GM18951 (cell line): ENCODE measurements around the gene GPR31.

Experiments used
- POLR2A ChIP-seq: IDR thresholded peaks from 4 replicates; pipeline ENCODE4 v1.6.1; 2011; ENCODE audit warnings: mild to moderate bottlenecking; ENCODE audit not compliant: insufficient read length, insufficient read depth; ENCODE audit errors: extremely low read depth
- in situ Hi-C: fragments of 300-500 bp; cut with MboI; formaldehyde crosslinking; loops from one replicate; pipeline ENCODE4 v1.12.0; 2022; ENCODE audit warnings: low sequenced_read_pairs, mixed read lengths, inconsistent platforms; ENCODE audit not compliant: unreplicated experiment

Gene GPR31

GRCh38 chr6:167113047-167113754 is 44.6 kb downstream of the GPR31 start:
- no peak for TF ChIP-seq POLR2A
- in situ Hi-C loops, result no loop called here

- no peak for TF ChIP-seq POLR2A
- in situ Hi-C loops, result no loop called here
These were observed 45.4 kb downstream of the GPR31 start for GRCh38 chr6:167112421-167112820.

GRCh38 chr6:167111597-167111996 is 46.2 kb downstream of the GPR31 start:
- no peak for TF ChIP-seq POLR2A
- in situ Hi-C loops, result no loop called here

GRCh38 chr6:167109651-167110050 is 48.1 kb downstream of the GPR31 start:
- no peak for TF ChIP-seq POLR2A
- in situ Hi-C loops, result no loop called here

- in situ Hi-C loops, result no loop called here
- no peak for TF ChIP-seq POLR2A
These were observed 49.5 kb downstream of the GPR31 start for GRCh38 chr6:167108278-167108677.

GRCh38 chr6:167107787-167108186 is 50.0 kb downstream of the GPR31 start:
- no peak for TF ChIP-seq POLR2A
- in situ Hi-C loops, result no loop called here

- in situ Hi-C loops, result no loop called here
- no peak for TF ChIP-seq POLR2A
These were observed 51.4 kb downstream of the GPR31 start for GRCh38 chr6:167106406-167106805.
